Mucosa of descending colon (tissue), 3 donors: ENCODE results near the gene UIMC1. TPM values are rescaled to one million over a fixed set of nuclear protein-coding genes. Genes with fewer than 3 reads are reported as not detected.

ENCODE experiments used
- ATAC-seq: fragments of 200-7000 bp; cut with Tn5 transposase; one replicate; pipeline ENCODE4 v1.9.1; 2020; ENCODE audit warnings: mild to moderate bottlenecking, moderate library complexity
- DNase-seq, 3 donors: peaks; one replicate each; pipeline ENCODE4 v3.0.0-alpha.2; 2020
- H3K36me3 ChIP-seq: fragments of 200-600 bp; one replicate; pipeline ENCODE4 v1.8.0; 2021; ENCODE audit warnings: low read depth, mild to moderate bottlenecking
- H3K4me1 ChIP-seq: fragments of 200-600 bp; one replicate; pipeline ENCODE4 v1.8.0; 2021; ENCODE audit warnings: low read depth, mild to moderate bottlenecking
- H3K4me3 ChIP-seq: fragments of 200-600 bp; one replicate; pipeline ENCODE4 v1.8.0; 2021; ENCODE audit warnings: mild to moderate bottlenecking
- H3K9me3 ChIP-seq: fragments of 200-600 bp; one replicate; pipeline ENCODE4 v1.8.0; 2021; ENCODE audit warnings: mild to moderate bottlenecking
- intact Hi-C, 2 donors: fragments of 100-400 bp; cut with DNase I in 1 of 2; cut with micrococcal nuclease in 1 of 2; formaldehyde crosslinking; loops; one replicate each; pipeline versions ENCODE4 v1.11.0 to v1.11.1; 2022; cut with DNase I, micrococcal nuclease
- total RNA-seq, 3 donors: library from RNA; stranded (reverse); fragmentation: NEBNext Ultra II Directional in 2 of 3; extraction: Animal tissue kit (Norgen Biotek cat#: 25700) in 2 of 3; gene quantifications; one replicate each; pipeline versions ENCODE4 v1.2.1 to v1.2.4, GENCODE V29; 2021 to 2023
- TF ChIP-seq, protein P1 (sequence below): fragments of 200-600 bp; IDR thresholded peaks from one replicate; pipeline ENCODE4 v1.8.0; 2022; ENCODE audit warnings: antibody characterized with exemption, mild to moderate bottlenecking
- donor health status: DM: no; HTN: no; CAD: no; lungs with moderate emphysema.
- donor health status: DM: no; HTN: no; CAD: no.
- donor health status: DM: no; HTN: yes; CAD: no.

The UIMC1 gene
- total RNA-seq, 3 donors from 2014 or later: 30.7 to 57.8 (median 33.3) TPM

DNA sequence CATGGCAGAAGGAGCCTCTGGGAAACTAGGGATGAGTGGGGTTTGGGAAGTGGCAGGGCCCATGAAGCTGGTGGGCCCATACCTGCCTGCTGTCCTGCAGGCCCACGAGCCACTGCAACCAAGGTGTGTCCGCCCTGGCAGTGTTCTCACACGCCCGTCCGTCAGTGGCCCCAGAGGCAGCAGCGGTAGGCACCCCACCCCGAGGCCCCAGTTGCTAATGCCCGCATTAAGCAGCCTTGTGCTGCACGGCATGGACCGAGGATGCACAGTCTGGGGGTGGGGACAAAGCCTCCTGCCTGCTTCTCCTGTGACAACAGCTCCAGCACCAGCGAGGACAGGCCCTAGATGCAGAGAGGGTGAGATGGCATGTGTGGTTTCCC is 148.7 kb downstream of the UIMC1 start:
- Histone ChIP-seq H3K36me3 (no peaks in the 10 kb centered on the region), H3K4me1 (no peaks in the 10 kb centered on the region), H3K4me3 (no peak overlapping the region), H3K9me3 (no peaks in the 10 kb centered on the region)
- intact Hi-C loops: no loop called here
- no peak for ATAC-seq
- DNase-seq: no peak
- TF ChIP-seq, protein P1, sequence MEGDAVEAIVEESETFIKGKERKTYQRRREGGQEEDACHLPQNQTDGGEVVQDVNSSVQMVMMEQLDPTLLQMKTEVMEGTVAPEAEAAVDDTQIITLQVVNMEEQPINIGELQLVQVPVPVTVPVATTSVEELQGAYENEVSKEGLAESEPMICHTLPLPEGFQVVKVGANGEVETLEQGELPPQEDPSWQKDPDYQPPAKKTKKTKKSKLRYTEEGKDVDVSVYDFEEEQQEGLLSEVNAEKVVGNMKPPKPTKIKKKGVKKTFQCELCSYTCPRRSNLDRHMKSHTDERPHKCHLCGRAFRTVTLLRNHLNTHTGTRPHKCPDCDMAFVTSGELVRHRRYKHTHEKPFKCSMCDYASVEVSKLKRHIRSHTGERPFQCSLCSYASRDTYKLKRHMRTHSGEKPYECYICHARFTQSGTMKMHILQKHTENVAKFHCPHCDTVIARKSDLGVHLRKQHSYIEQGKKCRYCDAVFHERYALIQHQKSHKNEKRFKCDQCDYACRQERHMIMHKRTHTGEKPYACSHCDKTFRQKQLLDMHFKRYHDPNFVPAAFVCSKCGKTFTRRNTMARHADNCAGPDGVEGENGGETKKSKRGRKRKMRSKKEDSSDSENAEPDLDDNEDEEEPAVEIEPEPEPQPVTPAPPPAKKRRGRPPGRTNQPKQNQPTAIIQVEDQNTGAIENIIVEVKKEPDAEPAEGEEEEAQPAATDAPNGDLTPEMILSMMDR: no peak

DNA sequence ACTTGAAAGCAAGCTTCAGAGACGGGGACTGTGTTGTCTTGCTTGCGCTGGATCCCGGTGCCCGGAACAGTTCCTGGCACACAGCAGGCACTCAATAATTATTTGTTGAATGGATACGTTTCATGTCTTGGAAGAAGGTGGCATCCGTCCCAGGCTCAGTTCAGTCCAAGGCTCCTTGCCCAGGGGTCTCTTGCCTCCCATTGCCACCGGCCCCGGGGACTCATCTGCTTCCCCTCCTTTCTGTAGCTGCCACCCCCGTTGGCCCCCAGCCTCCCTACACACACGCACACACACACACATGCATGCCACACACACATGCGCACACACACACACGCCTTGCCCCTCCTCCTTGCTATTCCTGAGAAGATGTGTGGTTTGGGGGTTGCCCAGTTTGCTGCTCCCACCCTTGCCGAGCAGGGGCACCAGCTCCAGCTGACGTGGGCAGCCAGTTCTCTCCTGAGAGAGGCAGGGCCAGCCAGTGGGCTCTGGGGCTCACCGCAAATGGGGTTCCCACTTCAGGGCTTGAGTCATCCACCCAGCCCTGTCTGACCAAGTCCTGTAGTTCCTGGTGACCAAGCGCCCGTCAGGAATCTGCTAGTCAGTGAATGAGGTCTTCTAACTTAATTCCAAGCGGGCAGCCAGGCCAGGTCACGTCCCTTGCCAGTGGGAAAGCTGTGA is 149.2 kb downstream of the UIMC1 start:
- intact Hi-C loops: no loop called here
- Histone ChIP-seq H3K4me3 (no peak overlapping the region), H3K36me3 (no peaks in the 10 kb centered on the region), H3K4me1 (no peaks in the 10 kb centered on the region), H3K9me3 (no peaks in the 10 kb centered on the region)
- no peak for ATAC-seq
- TF ChIP-seq, protein P1: no peak
- no peak for DNase-seq

DNA sequence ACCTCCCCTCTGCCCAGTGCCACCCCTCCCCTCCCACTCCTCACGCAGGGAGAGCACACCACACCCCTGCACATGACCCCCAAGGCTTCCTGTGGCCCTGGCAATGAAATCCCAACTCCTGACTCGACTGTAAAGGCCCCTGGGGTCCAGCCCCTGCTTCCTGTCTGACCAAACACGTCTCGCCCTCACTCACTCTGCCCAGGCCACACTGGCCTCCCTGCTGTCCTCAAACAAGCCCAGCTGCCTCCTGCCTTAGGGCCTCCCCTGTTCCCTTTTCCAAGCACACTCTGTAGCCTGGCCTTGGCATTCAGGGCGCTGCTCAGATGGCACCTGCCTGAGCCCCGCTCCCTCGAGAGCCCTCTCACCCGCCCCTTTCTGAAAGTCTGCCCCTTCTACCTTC is 149.8 kb downstream of the UIMC1 start:
- no peaks in the 10 kb centered on the region for H3K4me1 ChIP-seq
- H3K4me3 ChIP-seq: no peak overlapping the region
- no peaks in the 10 kb centered on the region for H3K9me3 ChIP-seq
- H3K36me3 ChIP-seq: no peaks in the 10 kb centered on the region
- TF ChIP-seq, protein P1: no peak
- DNase-seq (no peak), ATAC-seq (no peak)
- intact Hi-C loops: no loop called here

DNA sequence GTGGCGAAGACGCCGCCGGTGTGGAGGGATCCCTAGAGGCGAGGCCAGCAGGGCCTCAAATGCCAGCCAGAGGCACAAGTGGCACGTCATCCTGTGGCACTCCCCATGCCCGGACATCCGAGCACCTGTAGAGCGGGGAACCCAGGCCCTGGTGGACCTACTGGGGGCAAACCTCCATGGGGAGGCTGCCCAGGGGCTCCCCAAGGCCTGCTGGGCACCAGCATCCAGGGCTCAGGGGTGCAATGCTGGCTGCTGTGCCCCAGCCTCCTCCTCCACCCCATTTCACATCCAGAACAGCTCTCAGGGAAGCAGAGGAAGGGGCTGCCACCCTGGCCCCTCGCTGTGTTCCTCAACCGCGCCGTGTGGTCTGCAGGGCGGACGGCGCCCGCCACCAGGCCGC is 151.0 kb downstream of the UIMC1 start:
- intact Hi-C loops: no loop called here
- no peak for DNase-seq
- Histone ChIP-seq H3K9me3 (no peaks in the 10 kb centered on the region), H3K36me3 (no peaks in the 10 kb centered on the region), H3K4me1 (no peaks in the 10 kb centered on the region), H3K4me3 (no peak overlapping the region)
- ATAC-seq: no peak
- TF ChIP-seq, protein P1: no peak

Other genes with a start within 250 kb of the UIMC1 start
- under 1 TPM in 2 of 3 donors, not detected in 1; 0.07 to 0.16 TPM for gene UNC5A, start 196.2 kb downstream of the UIMC1 start, total RNA-seq
- 10 to 100 TPM in 1 of 3 donors, 1 to 10 TPM in 2; 2.4 to 12.8 (median 7.7) TPM for gene HK3, start 107.4 kb downstream of the UIMC1 start, total RNA-seq
- gene ZNF346, start 15.9 kb upstream of the UIMC1 start, total RNA-seq: 10 to 100 TPM; 15.7 to 17.9 (median 16.7) TPM
- 10 to 100 TPM; 25.3 to 60.3 (median 28.9) TPM for gene FGFR4, start 80.1 kb upstream of the UIMC1 start, total RNA-seq
- gene NSD1, start 127.0 kb upstream of the UIMC1 start, total RNA-seq: 100 to 1,000 TPM in 1 of 3 donors, 10 to 100 TPM in 2; 59.3 to 103 (median 69.7) TPM